ENCODE results near the gene LRRC56.

GRCh38 chr11:558503-558902 lies 21.2 kb downstream of the LRRC56 start:
- TF ChIP-seq, protein P1, sequence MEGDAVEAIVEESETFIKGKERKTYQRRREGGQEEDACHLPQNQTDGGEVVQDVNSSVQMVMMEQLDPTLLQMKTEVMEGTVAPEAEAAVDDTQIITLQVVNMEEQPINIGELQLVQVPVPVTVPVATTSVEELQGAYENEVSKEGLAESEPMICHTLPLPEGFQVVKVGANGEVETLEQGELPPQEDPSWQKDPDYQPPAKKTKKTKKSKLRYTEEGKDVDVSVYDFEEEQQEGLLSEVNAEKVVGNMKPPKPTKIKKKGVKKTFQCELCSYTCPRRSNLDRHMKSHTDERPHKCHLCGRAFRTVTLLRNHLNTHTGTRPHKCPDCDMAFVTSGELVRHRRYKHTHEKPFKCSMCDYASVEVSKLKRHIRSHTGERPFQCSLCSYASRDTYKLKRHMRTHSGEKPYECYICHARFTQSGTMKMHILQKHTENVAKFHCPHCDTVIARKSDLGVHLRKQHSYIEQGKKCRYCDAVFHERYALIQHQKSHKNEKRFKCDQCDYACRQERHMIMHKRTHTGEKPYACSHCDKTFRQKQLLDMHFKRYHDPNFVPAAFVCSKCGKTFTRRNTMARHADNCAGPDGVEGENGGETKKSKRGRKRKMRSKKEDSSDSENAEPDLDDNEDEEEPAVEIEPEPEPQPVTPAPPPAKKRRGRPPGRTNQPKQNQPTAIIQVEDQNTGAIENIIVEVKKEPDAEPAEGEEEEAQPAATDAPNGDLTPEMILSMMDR (IDR thresholded peaks at IDR 0.05): no peak
- no peak for TF ChIP-seq POLR2A (IDR thresholded peaks at IDR 0.05)

Measured in lower leg skin (tissue), 3 donors.